Measurements from ENCODE around the gene UCN3. TPM values are rescaled to one million over a fixed set of nuclear protein-coding genes. Genes with fewer than 3 reads are reported as not detected.

Gene UCN3
- total RNA-seq, 6 experiments from 2014 or later, result not detected

- Mint-ChIP-seq H3K27me3 (ENCODE audit: insufficient read depth) (peaks cover 6% of the 10 kb centered on the region), H3K4me3 (no peak overlapping the region), H3K4me1 (ENCODE audit: low read depth) (no peaks in the 10 kb centered on the region), H3K27ac (no peak overlapping the region), H3K36me3 (ENCODE audit: low read depth) (peaks cover 16% of the 10 kb centered on the region), H3K9me3 (peaks cover 28% of the 10 kb centered on the region)
- TF ChIP-seq CTCF (IDR thresholded peaks at IDR 0.05), result no peak
- DNase-seq, result no peak
Measured at GRCh38 chr10:5387169-5387568, 22.4 kb downstream of the UCN3 start.

- peaks cover 14% of the 10 kb centered on the region for H3K27me3 Mint-ChIP-seq (ENCODE audit: insufficient read depth)
- no peaks in the 10 kb centered on the region for H3K4me1 Mint-ChIP-seq (ENCODE audit: low read depth)
- H3K27ac Mint-ChIP-seq, result no peak overlapping the region
- no peak for TF ChIP-seq CTCF (IDR thresholded peaks at IDR 0.05)
- DNase-seq, result no peak
- peaks cover 16% of the 10 kb centered on the region for H3K36me3 Mint-ChIP-seq (ENCODE audit: low read depth)
- H3K4me3 Mint-ChIP-seq, result no peak overlapping the region
- peaks cover 40% of the 10 kb centered on the region for H3K9me3 Mint-ChIP-seq
Measured at GRCh38 chr10:5390607-5391205, 25.9 kb downstream of the UCN3 start.

GRCh38 chr10:5391790-5392189 is 27.0 kb downstream of the UCN3 start:
- Mint-ChIP-seq H3K9me3 (peaks cover 40% of the 10 kb centered on the region), H3K27me3 (ENCODE audit: insufficient read depth) (peaks cover 16% of the 10 kb centered on the region), H3K4me3 (no peak overlapping the region), H3K27ac (no peak overlapping the region), H3K4me1 (ENCODE audit: low read depth) (no peaks in the 10 kb centered on the region), H3K36me3 (ENCODE audit: low read depth) (peaks cover 16% of the 10 kb centered on the region)
- TF ChIP-seq CTCF (IDR thresholded peaks at IDR 0.05), result no peak
- no peak for DNase-seq

GRCh38 chr10:5393529-5393928 is 28.8 kb downstream of the UCN3 start:
- Mint-ChIP-seq H3K27ac (no peak overlapping the region), H3K4me1 (ENCODE audit: low read depth) (no peaks in the 10 kb centered on the region), H3K27me3 (ENCODE audit: insufficient read depth) (peaks cover 12% of the 10 kb centered on the region), H3K9me3 (peaks cover 36% of the 10 kb centered on the region), H3K36me3 (ENCODE audit: low read depth) (peaks cover 16% of the 10 kb centered on the region), H3K4me3 (no peak overlapping the region)
- DNase-seq, result no peak
- TF ChIP-seq CTCF (IDR thresholded peaks at IDR 0.05), result no peak

GRCh38 chr10:5395168-5395567 is 30.4 kb downstream of the UCN3 start:
- H3K4me1 Mint-ChIP-seq (ENCODE audit: low read depth), result no peaks in the 10 kb centered on the region
- peaks cover 32% of the 10 kb centered on the region for H3K9me3 Mint-ChIP-seq
- DNase-seq, result no peak
- H3K27ac Mint-ChIP-seq, result no peak overlapping the region
- H3K27me3 Mint-ChIP-seq (ENCODE audit: insufficient read depth), result peaks cover 19% of the 10 kb centered on the region
- H3K4me3 Mint-ChIP-seq, result no peak overlapping the region
- no peak for TF ChIP-seq CTCF (IDR thresholded peaks at IDR 0.05)
- H3K36me3 Mint-ChIP-seq (ENCODE audit: low read depth), result peaks cover 16% of the 10 kb centered on the region
